Effector CD4-positive, alpha-beta T cell (primary cell): ENCODE results near the gene MIB1.
"Not testable (repeated sequence)": the region's sequence is repeated elsewhere in the genome, so short reads cannot be mapped to it uniquely, and the experiment has no call there.

Experiments
- DNase-seq: peaks from one replicate; pipeline ENCODE4 v3.0.0-alpha.2; 2020
- total RNA-seq: gene quantifications from one replicate; lab custom pipeline; 2026; lab: John Stamatoyannopoulos, UW

Gene MIB1
- total RNA-seq = 103 reads per million, percentile 83 among the genes with 10 or more reads in this experiment

- DNase-seq = peak; percentile 99
Measured at GRCh38 chr18:21740538-21741311, at the start of gene MIB1. Gene MIB1, plus strand, starts transcription at chr18:21740792. Its CDS starts 792 bp downstream, at chr18:21741584.

GRCh38 chr18:21693322-21693721 lies 47.3 kb upstream of the MIB1 start:
- DNase-seq = no peak

- DNase-seq = no peak
Measured at GRCh38 chr18:21700528-21701075, 40.0 kb upstream of the MIB1 start.

- DNase-seq = no peak
Measured at GRCh38 chr18:21701621-21702020, 39.0 kb upstream of the MIB1 start.

- DNase-seq = no peak
Measured at GRCh38 chr18:21702602-21703001, 38.0 kb upstream of the MIB1 start.

- DNase-seq = peak; percentile 22
Measured at GRCh38 chr18:21703241-21703820, 37.3 kb upstream of the MIB1 start.

- DNase-seq = peak; percentile 90
Measured at GRCh38 chr18:21704603-21705364, 35.8 kb upstream of the MIB1 start, which contains the start of gene ABHD3. Gene ABHD3, minus strand, starts transcription at chr18:21704774. Its CDS starts 109 bp downstream, at chr18:21704665.

- no peak for DNase-seq
Measured at GRCh38 chr18:21706386-21706865, 34.2 kb upstream of the MIB1 start.

GRCh38 chr18:21707130-21707529 lies 33.5 kb upstream of the MIB1 start:
- DNase-seq = not testable (repeated sequence)

- DNase-seq = no peak
Measured at GRCh38 chr18:21714474-21714873, 26.1 kb upstream of the MIB1 start.

- DNase-seq = no peak
Measured at GRCh38 chr18:21722687-21723086, 17.9 kb upstream of the MIB1 start.

GRCh38 chr18:21725201-21725600 lies 15.4 kb upstream of the MIB1 start:
- no peak for DNase-seq

- DNase-seq = no peak
Measured at GRCh38 chr18:21727702-21728101, 12.9 kb upstream of the MIB1 start.

- DNase-seq = no peak
Measured at GRCh38 chr18:21733011-21733410, 7.6 kb upstream of the MIB1 start.

GRCh38 chr18:21735452-21736015 lies 5.1 kb upstream of the MIB1 start:
- peak; percentile 29 for DNase-seq

- DNase-seq = not testable (repeated sequence)
Measured at GRCh38 chr18:21736926-21737325, 3.7 kb upstream of the MIB1 start.

- DNase-seq = no peak
Measured at GRCh38 chr18:21739604-21740537, 721 bp upstream of the MIB1 start.

GRCh38 chr18:21741312-21741561 lies 645 bp downstream of the MIB1 start:
- DNase-seq = no peak

GRCh38 chr18:21741562-21742314 lies 1.1 kb downstream of the MIB1 start:
- DNase-seq = peak; percentile 20

GRCh38 chr18:21742315-21742687 lies 1.7 kb downstream of the MIB1 start:
- no peak for DNase-seq
